Osteocyte (in vitro differentiated cells): ENCODE results near the gene POPDC2. TPM values are rescaled to one million over a fixed set of nuclear protein-coding genes. Genes with fewer than 3 reads are reported as not detected.

Experiments
- DNase-seq: peaks from one replicate; pipeline ENCODE4 v3.0.0; 2021; ENCODE audit warnings: mixed read lengths; ENCODE audit not compliant: unreplicated experiment; ENCODE audit errors: extremely low spot score
- H3K27ac Mint-ChIP-seq: one replicate; pipeline ENCODE4 v1.8.0; 2021; ENCODE audit warnings: mild to moderate bottlenecking, mixed read lengths; ENCODE audit not compliant: unreplicated experiment
- H3K27me3 Mint-ChIP-seq: one replicate; pipeline ENCODE4 v1.8.0; 2021; ENCODE audit warnings: mixed read lengths; ENCODE audit not compliant: unreplicated experiment
- H3K36me3 Mint-ChIP-seq: one replicate; pipeline ENCODE4 v1.8.0; 2021; ENCODE audit warnings: mixed read lengths; ENCODE audit not compliant: unreplicated experiment
- H3K4me1 Mint-ChIP-seq: one replicate; pipeline ENCODE4 v1.8.0; 2021; ENCODE audit warnings: mixed read lengths; ENCODE audit not compliant: unreplicated experiment
- H3K4me3 Mint-ChIP-seq: one replicate; pipeline ENCODE4 v1.8.0; 2021; ENCODE audit warnings: mild to moderate bottlenecking, moderate library complexity, mixed read lengths; ENCODE audit not compliant: unreplicated experiment
- H3K9me3 Mint-ChIP-seq: one replicate; pipeline ENCODE4 v1.8.0; 2021; ENCODE audit warnings: mixed read lengths; ENCODE audit not compliant: unreplicated experiment
- total RNA-seq: library from RNA; stranded (reverse); gene quantifications from 2 replicates; pipeline ENCODE4 v1.2.1, GENCODE V29; 2021
- TF ChIP-seq, protein P1 (sequence below): fragments of 200-600 bp; sonication (generic); IDR thresholded peaks from 2 replicates; pipeline ENCODE4 v1.5.0; 2021; ENCODE audit warnings: antibody characterized with exemption, mild to moderate bottlenecking, moderate library complexity

POPDC2 gene
- total RNA-seq, 1 donor from 2014 or later, result 2.4 TPM

DNA sequence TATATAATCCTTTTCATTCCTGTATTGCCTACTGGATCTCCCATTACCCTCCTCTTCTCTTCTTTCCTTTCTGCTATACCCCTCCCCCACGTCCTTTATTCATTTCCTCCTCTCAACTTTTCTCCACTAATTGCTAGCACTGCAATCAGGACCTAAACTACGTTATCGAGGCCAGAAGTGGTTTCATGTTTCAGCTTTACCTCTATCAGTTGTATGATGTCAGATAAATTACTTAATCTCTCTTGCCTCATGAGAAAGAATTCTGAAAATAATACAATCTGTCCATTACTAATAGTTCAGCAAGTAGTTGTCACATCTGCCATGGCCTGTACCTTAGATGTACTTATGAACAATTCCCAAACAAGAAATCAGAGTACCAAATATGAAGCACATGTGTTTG, 10.6 kb downstream of the POPDC2 start:
- no peak for DNase-seq
- TF ChIP-seq, protein P1, sequence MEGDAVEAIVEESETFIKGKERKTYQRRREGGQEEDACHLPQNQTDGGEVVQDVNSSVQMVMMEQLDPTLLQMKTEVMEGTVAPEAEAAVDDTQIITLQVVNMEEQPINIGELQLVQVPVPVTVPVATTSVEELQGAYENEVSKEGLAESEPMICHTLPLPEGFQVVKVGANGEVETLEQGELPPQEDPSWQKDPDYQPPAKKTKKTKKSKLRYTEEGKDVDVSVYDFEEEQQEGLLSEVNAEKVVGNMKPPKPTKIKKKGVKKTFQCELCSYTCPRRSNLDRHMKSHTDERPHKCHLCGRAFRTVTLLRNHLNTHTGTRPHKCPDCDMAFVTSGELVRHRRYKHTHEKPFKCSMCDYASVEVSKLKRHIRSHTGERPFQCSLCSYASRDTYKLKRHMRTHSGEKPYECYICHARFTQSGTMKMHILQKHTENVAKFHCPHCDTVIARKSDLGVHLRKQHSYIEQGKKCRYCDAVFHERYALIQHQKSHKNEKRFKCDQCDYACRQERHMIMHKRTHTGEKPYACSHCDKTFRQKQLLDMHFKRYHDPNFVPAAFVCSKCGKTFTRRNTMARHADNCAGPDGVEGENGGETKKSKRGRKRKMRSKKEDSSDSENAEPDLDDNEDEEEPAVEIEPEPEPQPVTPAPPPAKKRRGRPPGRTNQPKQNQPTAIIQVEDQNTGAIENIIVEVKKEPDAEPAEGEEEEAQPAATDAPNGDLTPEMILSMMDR, result no peak
- Mint-ChIP-seq H3K4me3 (no peak overlapping the region), H3K36me3 (no peaks in the 10 kb centered on the region), H3K27me3 (no peaks in the 10 kb centered on the region), H3K9me3 (no peaks in the 10 kb centered on the region), H3K27ac (no peak overlapping the region), H3K4me1 (no peaks in the 10 kb centered on the region)

DNA sequence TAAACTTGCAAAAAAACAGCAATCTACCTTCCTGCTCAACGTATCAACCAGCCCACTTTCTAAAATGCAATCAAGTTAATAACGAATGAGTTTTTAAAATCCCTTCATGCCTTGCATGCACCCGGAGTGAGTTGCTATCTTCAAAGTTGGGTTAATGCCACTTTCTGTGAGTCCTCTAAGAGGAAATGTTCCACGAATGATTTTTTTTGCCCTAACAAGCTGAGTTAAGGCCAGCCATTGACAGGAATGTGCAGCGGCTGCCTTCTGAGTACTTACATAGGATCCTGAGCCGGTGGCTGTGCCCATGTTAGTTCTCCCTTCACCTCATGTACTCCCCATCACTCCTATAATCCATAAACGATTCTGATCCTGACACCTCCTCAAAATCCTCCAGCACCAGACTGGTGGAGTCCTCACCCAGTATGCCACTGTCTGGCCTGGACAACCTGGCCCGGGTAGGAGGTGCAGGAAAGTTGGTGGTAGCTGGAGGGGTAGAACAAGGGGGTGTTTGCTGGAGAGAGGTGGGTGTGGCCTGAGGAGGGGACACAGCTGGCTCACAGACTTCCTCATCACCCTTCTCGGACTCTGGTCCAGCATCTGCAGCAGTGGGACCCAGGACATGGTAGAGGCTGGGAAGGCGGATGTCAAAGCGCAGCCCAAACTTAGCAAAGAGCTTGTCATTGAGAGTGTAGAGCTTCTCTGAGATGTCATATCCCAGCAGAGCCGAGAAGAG, 12.4 kb downstream of the POPDC2 start:
- no peak overlapping the region for H3K27ac Mint-ChIP-seq
- DNase-seq, result peak; percentile 63
- H3K4me3 Mint-ChIP-seq, result no peak overlapping the region
- TF ChIP-seq, protein P1, result no peak
- no peaks in the 10 kb centered on the region for H3K9me3 Mint-ChIP-seq
- no peaks in the 10 kb centered on the region for H3K4me1 Mint-ChIP-seq
- H3K36me3 Mint-ChIP-seq, result no peaks in the 10 kb centered on the region
- H3K27me3 Mint-ChIP-seq, result no peaks in the 10 kb centered on the region

DNA sequence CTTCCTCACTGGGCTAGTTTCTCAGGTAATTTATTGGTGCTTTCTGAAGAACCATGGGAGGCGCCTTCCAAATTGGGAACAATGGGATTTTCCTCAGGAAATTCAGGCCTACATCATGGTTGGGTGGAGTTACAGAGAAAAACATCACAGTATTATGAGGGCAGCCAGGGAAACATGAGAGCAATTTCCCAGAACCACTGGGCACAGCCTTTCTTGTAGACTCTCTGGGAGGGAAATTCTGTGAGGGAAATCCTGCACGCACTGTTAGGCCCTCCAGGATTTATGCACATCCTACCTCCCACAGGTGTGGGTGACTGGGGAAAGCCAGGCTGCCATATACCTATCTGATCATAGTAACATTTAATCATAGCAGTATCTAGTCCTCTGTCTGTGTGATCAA, 13.2 kb downstream of the POPDC2 start:
- Mint-ChIP-seq H3K27ac (no peak overlapping the region), H3K36me3 (no peaks in the 10 kb centered on the region), H3K4me1 (no peaks in the 10 kb centered on the region), H3K27me3 (no peaks in the 10 kb centered on the region), H3K4me3 (no peak overlapping the region), H3K9me3 (no peaks in the 10 kb centered on the region)
- TF ChIP-seq, protein P1, result no peak
- peak; percentile 62 for DNase-seq

DNA sequence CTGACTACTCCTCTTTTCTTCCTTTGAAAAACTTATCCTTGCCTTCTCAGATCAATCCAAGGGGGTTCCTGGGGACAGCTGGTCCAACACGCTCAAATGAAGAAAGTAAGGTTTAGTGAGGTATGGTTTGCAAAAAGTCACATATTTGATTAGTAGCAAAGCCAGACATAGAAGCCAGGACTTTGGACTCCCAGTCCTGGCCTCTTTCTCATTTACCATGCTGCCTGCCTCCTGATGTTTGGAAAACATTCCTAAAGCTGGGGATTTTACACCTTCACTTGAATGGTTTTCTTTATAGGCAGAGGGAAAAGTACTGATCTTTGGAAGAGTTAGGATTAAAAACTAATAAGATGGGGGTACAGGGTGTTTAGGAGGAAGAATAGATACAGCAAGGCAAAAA, 14.6 kb downstream of the POPDC2 start:
- Mint-ChIP-seq H3K4me3 (no peak overlapping the region), H3K36me3 (no peaks in the 10 kb centered on the region), H3K27ac (no peak overlapping the region), H3K9me3 (no peaks in the 10 kb centered on the region), H3K27me3 (no peaks in the 10 kb centered on the region), H3K4me1 (no peaks in the 10 kb centered on the region)
- TF ChIP-seq, protein P1, result no peak
- no peak for DNase-seq

DNA sequence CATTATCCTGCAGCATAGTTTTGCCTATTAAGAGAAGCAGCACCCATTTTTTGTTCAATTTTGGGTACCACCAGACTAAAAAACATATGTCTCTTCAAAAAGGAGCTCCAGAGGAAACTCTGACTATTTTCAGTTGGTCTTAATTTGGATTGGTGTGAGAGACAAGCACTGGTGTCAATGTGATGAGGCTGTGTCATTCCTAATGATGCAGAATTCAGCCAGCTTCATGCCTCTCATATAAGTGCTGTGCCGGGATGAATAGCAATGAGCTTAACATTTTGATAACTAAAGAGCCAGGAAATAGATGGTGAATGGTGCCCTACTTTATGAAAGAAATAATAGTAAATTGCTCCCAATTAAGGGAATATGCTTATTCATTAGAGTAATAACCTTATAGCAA, 15.9 kb downstream of the POPDC2 start:
- no peaks in the 10 kb centered on the region for H3K27me3 Mint-ChIP-seq
- H3K27ac Mint-ChIP-seq, result no peak overlapping the region
- H3K4me1 Mint-ChIP-seq, result no peaks in the 10 kb centered on the region
- DNase-seq, result no peak
- TF ChIP-seq, protein P1, result no peak
- H3K4me3 Mint-ChIP-seq, result no peak overlapping the region
- H3K9me3 Mint-ChIP-seq, result no peaks in the 10 kb centered on the region
- H3K36me3 Mint-ChIP-seq, result no peaks in the 10 kb centered on the region
